Activated CD4-positive, alpha-beta T cell treated with anti-CD3 and anti-CD28 coated beads for 1 hour (primary cell): ENCODE results near the gene ANKRD17.

ENCODE experiments used
- DNase-seq: peaks from one replicate; pipeline ENCODE4 v3.0.0-alpha.2; 2020

Gene ANKRD17

GRCh38 chr4:73034896-73035295, 223.7 kb downstream of the ANKRD17 start:
- no peak for DNase-seq

- DNase-seq: no peak
These were observed 230.0 kb downstream of the ANKRD17 start for GRCh38 chr4:73028621-73029020.
